ENCODE data around the gene PRDX2. TPM values are rescaled to one million over a fixed set of nuclear protein-coding genes. Genes with fewer than 3 reads are reported as not detected.

Gene PRDX2
- total RNA-seq, 4 donors from 2014 or later: 357 to 551 (median 406) TPM

DNA sequence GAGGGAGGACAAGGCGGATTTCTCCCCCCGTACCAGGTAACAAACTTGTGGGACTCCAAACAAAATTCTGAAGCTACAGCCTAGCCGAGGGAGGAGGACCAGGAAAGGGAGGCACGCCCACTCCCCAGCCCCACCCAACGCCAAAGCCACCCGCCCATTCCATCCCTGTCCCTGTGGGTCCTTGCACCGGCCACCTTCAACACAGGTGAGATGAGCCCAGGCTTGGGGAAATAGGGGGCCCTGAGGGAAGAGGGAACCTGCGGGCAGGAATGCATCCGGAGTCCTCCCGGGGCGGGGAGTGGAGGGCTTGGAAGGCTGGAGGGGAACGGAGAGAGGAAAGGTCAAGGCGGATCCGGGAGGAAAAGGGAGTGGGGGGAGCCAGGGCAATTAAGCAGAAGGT, 50.0 kb downstream of the PRDX2 start, which contains the start of gene BEST2:
TSS of gene BEST2 (plus strand) at position 157 of the 400 bp plus-strand sequence. CDS start 802 bp downstream, outside the sequence.
- ATAC-seq (no peak), DNase-seq (no peak)
- Histone ChIP-seq H3K9me3 (no peaks in the 10 kb centered on the region), H3K36me3 (peaks cover 0 to 19% of the 10 kb centered on the region in 2 donors), H3K4me3 (no peak within 1 kb of the TSS), H3K27me3 (peaks cover 15 to 27% (median 18%) of the 10 kb centered on the region in 3 donors), H3K27ac (no peak within 1 kb of the TSS), H3K4me1 (peaks cover 0 to 3% of the 10 kb centered on the region in 2 donors)
- intact Hi-C loops (cut with DNase I; ENCODE audit: low total_unique reads) (no loop called here), in situ Hi-C loops (cut with MboI; ENCODE audit: low sequenced_read_pairs in 4 of 4) (no loop called here)
- TF ChIP-seq, protein P1, sequence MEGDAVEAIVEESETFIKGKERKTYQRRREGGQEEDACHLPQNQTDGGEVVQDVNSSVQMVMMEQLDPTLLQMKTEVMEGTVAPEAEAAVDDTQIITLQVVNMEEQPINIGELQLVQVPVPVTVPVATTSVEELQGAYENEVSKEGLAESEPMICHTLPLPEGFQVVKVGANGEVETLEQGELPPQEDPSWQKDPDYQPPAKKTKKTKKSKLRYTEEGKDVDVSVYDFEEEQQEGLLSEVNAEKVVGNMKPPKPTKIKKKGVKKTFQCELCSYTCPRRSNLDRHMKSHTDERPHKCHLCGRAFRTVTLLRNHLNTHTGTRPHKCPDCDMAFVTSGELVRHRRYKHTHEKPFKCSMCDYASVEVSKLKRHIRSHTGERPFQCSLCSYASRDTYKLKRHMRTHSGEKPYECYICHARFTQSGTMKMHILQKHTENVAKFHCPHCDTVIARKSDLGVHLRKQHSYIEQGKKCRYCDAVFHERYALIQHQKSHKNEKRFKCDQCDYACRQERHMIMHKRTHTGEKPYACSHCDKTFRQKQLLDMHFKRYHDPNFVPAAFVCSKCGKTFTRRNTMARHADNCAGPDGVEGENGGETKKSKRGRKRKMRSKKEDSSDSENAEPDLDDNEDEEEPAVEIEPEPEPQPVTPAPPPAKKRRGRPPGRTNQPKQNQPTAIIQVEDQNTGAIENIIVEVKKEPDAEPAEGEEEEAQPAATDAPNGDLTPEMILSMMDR (IDR thresholded peaks at IDR 0.05 in 4 of 5, conservative IDR thresholded peaks at IDR 0.05 in 1 of 5): no peak
- no peak for TF ChIP-seq POLR2A (IDR thresholded peaks at IDR 0.05)

DNA sequence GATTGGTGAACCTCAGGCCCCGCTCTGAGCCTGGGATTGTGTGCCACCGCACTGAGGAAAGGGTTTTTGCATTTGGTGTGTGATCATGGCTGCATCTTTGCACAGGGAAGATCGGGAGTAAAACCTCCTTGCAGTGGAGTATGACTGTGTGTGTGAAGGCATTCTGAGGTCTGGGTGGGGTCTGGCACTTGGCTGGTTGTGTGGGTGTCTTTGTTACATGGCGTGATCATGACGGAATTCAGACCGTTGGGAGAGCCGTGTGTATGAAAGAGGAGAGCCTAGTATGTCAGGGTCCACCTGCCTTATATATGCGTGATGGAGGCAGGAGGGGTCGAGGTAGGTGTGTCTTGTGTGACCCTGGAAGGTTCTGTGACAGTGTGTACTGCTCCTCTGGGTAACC, 50.7 kb downstream of the PRDX2 start:
- H3K9me3 ChIP-seq: no peaks in the 10 kb centered on the region
- peaks cover 15 to 27% (median 18%) of the 10 kb centered on the region in 3 donors for H3K27me3 ChIP-seq
- ATAC-seq (no peak), DNase-seq (no peak)
- TF ChIP-seq, protein P1 (IDR thresholded peaks at IDR 0.05 in 4 of 5, conservative IDR thresholded peaks at IDR 0.05 in 1 of 5): no peak
- TF ChIP-seq POLR2A (IDR thresholded peaks at IDR 0.05): no peak
- intact Hi-C loops (cut with DNase I; ENCODE audit: low total_unique reads) (no loop called here), in situ Hi-C loops (cut with MboI; ENCODE audit: low sequenced_read_pairs in 4 of 4) (no loop called here)
- peaks cover 0 to 27% of the 10 kb centered on the region in 2 donors for H3K36me3 ChIP-seq
- H3K4me1 ChIP-seq: peaks cover 0 to 3% of the 10 kb centered on the region in 2 donors
- H3K4me3 ChIP-seq: no peak overlapping the region
- H3K27ac ChIP-seq: no peak overlapping the region

DNA sequence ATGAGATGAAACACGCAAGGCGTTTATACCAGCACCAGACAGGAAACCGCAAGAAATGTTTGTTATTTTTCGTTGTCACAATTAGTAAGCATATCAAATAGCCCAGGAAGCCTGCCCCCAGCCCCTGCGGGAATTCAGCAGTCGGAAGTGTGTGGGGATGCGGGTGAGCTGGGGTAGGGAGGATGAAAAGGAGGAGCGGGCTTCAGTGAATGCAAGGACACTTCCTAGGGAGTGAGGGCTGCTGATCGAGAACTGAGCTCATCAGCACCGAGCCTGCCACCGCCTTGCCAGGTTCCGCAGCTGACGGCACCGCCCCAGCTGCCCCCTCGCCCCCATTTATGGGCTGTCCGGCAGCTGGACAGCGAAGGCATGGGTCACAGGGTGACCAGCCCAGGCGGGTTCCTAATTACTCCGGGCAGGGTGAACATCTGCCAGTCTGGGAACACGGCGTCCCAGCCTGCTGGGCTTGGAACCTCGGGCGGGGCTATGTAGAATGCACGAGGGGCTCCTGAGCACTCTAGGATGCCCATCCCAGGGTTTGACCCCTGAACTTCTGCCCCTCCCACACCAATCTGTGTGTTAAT, 51.6 kb downstream of the PRDX2 start:
- ATAC-seq (peak; percentile 46 to 59), DNase-seq (peak in 1 of 2 donors; percentile 32)
- Histone ChIP-seq H3K27ac (no peak overlapping the region), H3K36me3 (peaks cover 0 to 35% of the 10 kb centered on the region in 2 donors), H3K4me1 (peaks cover 0 to 3% of the 10 kb centered on the region in 2 donors), H3K4me3 (no peak overlapping the region), H3K9me3 (no peaks in the 10 kb centered on the region), H3K27me3 (peaks cover 15 to 27% (median 18%) of the 10 kb centered on the region in 3 donors)
- no peak for TF ChIP-seq POLR2A (IDR thresholded peaks at IDR 0.05)
- TF ChIP-seq, protein P1 (IDR thresholded peaks at IDR 0.05 in 4 of 5, conservative IDR thresholded peaks at IDR 0.05 in 1 of 5): no peak
- in situ Hi-C loops (cut with MboI; ENCODE audit: low sequenced_read_pairs in 4 of 4) (no loop called here), intact Hi-C loops (cut with DNase I; ENCODE audit: low total_unique reads) (no loop called here)

DNA sequence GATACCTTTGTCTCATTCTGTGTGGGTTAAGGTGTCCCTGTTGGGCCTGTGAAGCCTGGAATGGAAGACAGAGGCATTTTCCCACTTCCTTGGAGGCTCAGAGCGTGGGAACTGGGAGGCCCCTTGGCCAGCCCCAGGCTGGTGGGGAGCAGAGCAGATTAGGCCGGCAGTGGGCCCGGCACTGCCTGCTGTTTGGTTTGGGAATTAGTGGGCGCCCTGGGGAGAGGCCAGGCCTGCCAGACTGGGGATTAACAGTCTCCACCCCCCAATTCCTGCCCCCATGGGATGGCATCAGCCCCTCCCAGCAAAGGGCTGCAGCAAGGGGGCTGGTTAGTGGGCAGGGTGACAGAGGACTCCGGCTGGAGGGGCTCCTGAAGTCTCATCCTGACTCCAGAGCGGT, 53.1 kb downstream of the PRDX2 start:
- intact Hi-C loops (cut with DNase I; ENCODE audit: low total_unique reads) (no loop called here), in situ Hi-C loops (cut with MboI; ENCODE audit: low sequenced_read_pairs in 4 of 4) (no loop called here)

More for the DNA sequence above, 53.1 kb downstream of the PRDX2 start:
- ATAC-seq (no peak), DNase-seq (no peak)
- no peak overlapping the region for H3K4me3 ChIP-seq
- H3K4me1 ChIP-seq: peaks cover 0 to 3% of the 10 kb centered on the region in 2 donors
- TF ChIP-seq, protein P1 (IDR thresholded peaks at IDR 0.05 in 4 of 5, conservative IDR thresholded peaks at IDR 0.05 in 1 of 5): no peak
- no peak for TF ChIP-seq POLR2A (IDR thresholded peaks at IDR 0.05)
- no peaks in the 10 kb centered on the region for H3K9me3 ChIP-seq
- no peak overlapping the region for H3K27ac ChIP-seq
- H3K27me3 ChIP-seq: peaks cover 15 to 27% (median 18%) of the 10 kb centered on the region in 3 donors
- H3K36me3 ChIP-seq: peaks cover 0 to 46% of the 10 kb centered on the region in 2 donors

Small RNA genes within 50 kb of the gene (microRNA-seq; reads per million reads assigned to microRNA genes)
- 0 reads per million in 2 donors for gene MIR5684 (ENCODE audit: borderline replicate concordance in 2 of 2)

Other genes with a start within 250 kb of the PRDX2 start
- gene ZNF490, start 191.0 kb downstream of the PRDX2 start, total RNA-seq: 1 to 10 TPM; 2.5 to 4.9 (median 2.9) TPM
- 10 to 100 TPM in 1 of 4 donors, 1 to 10 TPM in 3; 7.6 to 10.9 (median 8.8) TPM for gene ZNF791, start 190.9 kb downstream of the PRDX2 start, total RNA-seq
- gene MAN2B1, start 135.1 kb downstream of the PRDX2 start, total RNA-seq: 10 to 100 TPM; 18.0 to 34.2 (median 29.3) TPM
- gene WDR83, start 135.0 kb downstream of the PRDX2 start, total RNA-seq: 1 to 10 TPM; 2.2 to 8.4 (median 3.7) TPM
- 100 to 1,000 TPM; 115 to 184 (median 127) TPM for gene DHPS, start 119.9 kb downstream of the PRDX2 start, total RNA-seq
- not detected for gene GNG14, start 113.8 kb downstream of the PRDX2 start, total RNA-seq
- gene FBXW9, start 105.2 kb downstream of the PRDX2 start, total RNA-seq: 1 to 10 TPM; 2.5 to 5.8 (median 3.3) TPM
- 10 to 100 TPM; 32.1 to 49.9 (median 42.0) TPM for gene TNPO2, start 77.9 kb downstream of the PRDX2 start, total RNA-seq
- gene TRIR, start 67.1 kb downstream of the PRDX2 start, total RNA-seq: 100 to 1,000 TPM; 260 to 354 (median 297) TPM
- 10 to 100 TPM; 52.6 to 85.1 (median 70.5) TPM for gene GET3, start 64.3 kb downstream of the PRDX2 start, total RNA-seq
- under 1 TPM in 1 of 4 donors, not detected in 3; 0.63 TPM for gene BEST2, start 50.0 kb downstream of the PRDX2 start, total RNA-seq
- gene HOOK2, start 26.2 kb downstream of the PRDX2 start, total RNA-seq: 10 to 100 TPM; 12.3 to 23.4 (median 17.6) TPM
- 100 to 1,000 TPM in 2 of 4 donors, 10 to 100 TPM in 2; 59.0 to 200 (median 128) TPM for gene JUNB, start 10.3 kb downstream of the PRDX2 start, total RNA-seq
- not detected for gene THSD8, start 269 bp upstream of the PRDX2 start, total RNA-seq
- gene RNASEH2A, start 4.8 kb upstream of the PRDX2 start, total RNA-seq: 1 to 10 TPM; 1.0 to 3.9 (median 2.4) TPM
- not detected for gene RTBDN, start 32.8 kb upstream of the PRDX2 start, total RNA-seq
- not detected for gene MAST1, start 36.7 kb upstream of the PRDX2 start, total RNA-seq
- gene DNASE2, start 79.6 kb upstream of the PRDX2 start, total RNA-seq: 10 to 100 TPM; 11.9 to 44.3 (median 15.4) TPM
- not detected for gene KLF1, start 85.4 kb upstream of the PRDX2 start, total RNA-seq
- gene GCDH, start 89.4 kb upstream of the PRDX2 start, total RNA-seq: 10 to 100 TPM; 35.6 to 83.8 (median 54.1) TPM
- not detected for gene SYCE2, start 117.5 kb upstream of the PRDX2 start, total RNA-seq
- 10 to 100 TPM; 40.7 to 68.8 (median 62.3) TPM for gene FARSA, start 131.9 kb upstream of the PRDX2 start, total RNA-seq
- gene CALR, start 136.8 kb upstream of the PRDX2 start, total RNA-seq: 100 to 1,000 TPM; 110 to 195 (median 135) TPM
- 100 to 1,000 TPM; 618 to 949 (median 780) TPM for gene RAD23A, start 144.1 kb upstream of the PRDX2 start, total RNA-seq
- gene GADD45GIP1, start 155.4 kb upstream of the PRDX2 start, total RNA-seq: 10 to 100 TPM; 50.7 to 71.0 (median 61.4) TPM
- gene DAND5, start 167.8 kb upstream of the PRDX2 start, total RNA-seq: not detected
- 100 to 1,000 TPM in 2 of 4 donors, 10 to 100 TPM in 2; 31.9 to 128 (median 105) TPM for gene NFIX, start 193.7 kb upstream of the PRDX2 start, total RNA-seq

Data from gastrocnemius medialis (tissue), 4 donors.